ENCODE results near the gene FLT1.

GRCh38 chr13:28421676-28422410, 73.1 kb downstream of the FLT1 start:
- TF ChIP-seq GATA3 (IDR thresholded peaks at IDR 0.05; ENCODE audit: low read depth, low read length), result no peak
- no peak for TF ChIP-seq GATA2 (IDR thresholded peaks at IDR 0.05; ENCODE audit: low read depth, low read length)

Data from SH-SY5Y (cell line).